HG03103 (cell line): ENCODE measurements around the gene FDXR.

ENCODE experiments used
- ATAC-seq: cut with Tn5 transposase; IDR thresholded peaks from one replicate; pipeline ENCODE4 v1.9.1; 2021; ENCODE audit warnings: low read depth; ENCODE audit not compliant: unreplicated experiment

Gene FDXR

GRCh38 chr17:74842146-74842598 lies 30.6 kb downstream of the FDXR start:
- no peak for ATAC-seq

GRCh38 chr17:74840989-74841666 lies 31.7 kb downstream of the FDXR start:
- no peak for ATAC-seq

- ATAC-seq: no peak
These were observed 32.6 kb downstream of the FDXR start for GRCh38 chr17:74839990-74840852.

- ATAC-seq: no peak
These were observed 34.5 kb downstream of the FDXR start for GRCh38 chr17:74838274-74838673.

GRCh38 chr17:74836691-74837467 lies 35.9 kb downstream of the FDXR start:
- no peak for ATAC-seq

DNA sequence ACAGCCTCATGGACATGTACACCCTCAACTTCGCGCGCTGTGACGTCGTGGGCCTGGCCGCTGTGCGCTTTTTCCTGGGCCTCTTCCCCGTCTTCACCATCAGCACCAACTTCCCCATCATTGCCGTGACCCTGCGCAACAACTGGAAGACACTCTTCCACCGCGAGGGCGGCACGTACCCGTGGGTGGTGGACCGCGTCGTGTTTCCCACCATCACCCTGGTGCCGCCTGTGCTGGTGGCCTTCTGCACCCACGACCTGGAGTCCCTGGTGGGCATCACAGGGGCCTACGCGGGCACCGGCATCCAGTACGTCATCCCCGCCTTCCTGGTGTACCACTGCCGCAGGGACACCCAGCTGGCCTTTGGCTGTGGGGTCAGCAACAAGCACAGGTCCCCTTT lies 36.6 kb downstream of the FDXR start:
- no peak for ATAC-seq

- ATAC-seq: no peak
These were observed 39.1 kb downstream of the FDXR start for GRCh38 chr17:74833501-74834377.

DNA sequence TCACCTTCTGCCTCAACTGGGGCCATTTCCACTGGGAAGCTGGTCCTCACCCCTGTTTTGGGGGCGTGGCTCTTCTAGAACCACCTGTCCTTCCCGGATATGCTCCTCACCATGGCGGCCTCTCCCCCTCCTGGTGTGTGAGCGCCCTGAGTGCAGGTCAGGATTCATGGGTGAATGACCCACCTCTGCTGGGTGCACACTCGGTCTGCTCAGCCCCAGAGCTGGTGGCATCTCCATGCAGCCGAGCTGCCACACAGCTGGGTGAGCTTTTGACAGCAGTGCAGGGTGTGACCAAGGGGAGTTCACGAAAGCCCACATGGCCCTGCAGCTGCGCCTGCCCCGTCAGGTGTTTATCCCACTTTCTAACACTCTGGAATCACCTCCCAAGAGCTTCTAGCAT lies 40.4 kb downstream of the FDXR start:
- no peak for ATAC-seq

- ATAC-seq: no peak
These were observed 41.2 kb downstream of the FDXR start for GRCh38 chr17:74831444-74832146.

DNA sequence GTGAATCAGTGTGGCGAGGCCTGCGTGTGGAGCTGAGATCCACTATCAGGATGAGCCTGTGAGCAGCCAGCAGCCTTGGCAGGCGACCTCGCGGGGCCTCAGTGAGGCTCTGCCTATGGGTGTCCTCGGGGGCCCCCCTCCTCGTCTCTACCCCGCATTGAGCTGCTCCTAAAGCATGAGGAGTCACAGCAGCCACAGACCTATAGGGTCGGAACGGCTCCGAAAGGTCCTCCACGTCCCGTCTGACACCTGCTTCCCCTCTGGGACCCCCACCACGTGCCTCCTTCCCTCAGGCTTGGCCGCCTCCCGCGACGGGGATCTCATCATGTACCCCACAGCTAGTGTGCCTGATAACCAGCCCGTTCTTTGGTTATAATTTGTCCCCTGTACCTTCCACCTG lies 41.9 kb downstream of the FDXR start:
- ATAC-seq: no peak

- no peak for ATAC-seq
These were observed 45.0 kb downstream of the FDXR start for GRCh38 chr17:74827800-74828199.

GRCh38 chr17:74825952-74826719 lies 46.7 kb downstream of the FDXR start:
- no peak for ATAC-seq

GRCh38 chr17:74824961-74825627 lies 47.7 kb downstream of the FDXR start:
- ATAC-seq: no peak

- no peak for ATAC-seq
These were observed 49.8 kb downstream of the FDXR start for GRCh38 chr17:74822939-74823367.

DNA sequence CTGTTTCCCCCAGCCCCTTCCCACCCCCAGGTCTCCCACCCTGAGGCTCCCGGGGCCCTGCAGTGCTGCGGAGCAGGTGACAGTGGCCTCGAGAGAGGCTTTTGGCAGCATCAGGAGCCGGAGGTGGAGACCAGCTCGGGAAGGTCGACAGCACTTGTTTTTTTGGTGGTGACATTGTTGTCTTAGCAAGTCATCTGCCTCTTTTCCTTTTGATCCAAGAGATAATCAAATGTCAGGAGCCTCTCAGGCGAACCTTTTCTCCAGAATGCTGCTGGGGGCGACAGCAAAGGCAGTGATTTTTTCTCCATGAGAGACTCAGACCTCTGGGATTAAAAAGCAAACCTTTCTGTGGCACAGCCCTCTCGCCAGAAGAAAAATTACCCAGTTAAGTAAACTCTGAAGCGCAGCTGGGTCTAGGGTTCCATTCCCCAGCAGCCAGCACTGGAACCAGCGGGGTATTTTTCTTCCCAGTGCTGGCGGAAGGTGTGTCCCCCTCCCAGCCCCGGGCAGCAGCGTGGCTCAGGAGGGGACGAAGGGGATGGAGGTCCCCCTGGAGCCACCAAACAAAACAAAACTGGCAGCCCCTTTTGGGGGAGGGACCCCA lies 50.4 kb downstream of the FDXR start:
- no peak for ATAC-seq

- ATAC-seq: no peak
These were observed 51.0 kb downstream of the FDXR start for GRCh38 chr17:74821655-74822334.

DNA sequence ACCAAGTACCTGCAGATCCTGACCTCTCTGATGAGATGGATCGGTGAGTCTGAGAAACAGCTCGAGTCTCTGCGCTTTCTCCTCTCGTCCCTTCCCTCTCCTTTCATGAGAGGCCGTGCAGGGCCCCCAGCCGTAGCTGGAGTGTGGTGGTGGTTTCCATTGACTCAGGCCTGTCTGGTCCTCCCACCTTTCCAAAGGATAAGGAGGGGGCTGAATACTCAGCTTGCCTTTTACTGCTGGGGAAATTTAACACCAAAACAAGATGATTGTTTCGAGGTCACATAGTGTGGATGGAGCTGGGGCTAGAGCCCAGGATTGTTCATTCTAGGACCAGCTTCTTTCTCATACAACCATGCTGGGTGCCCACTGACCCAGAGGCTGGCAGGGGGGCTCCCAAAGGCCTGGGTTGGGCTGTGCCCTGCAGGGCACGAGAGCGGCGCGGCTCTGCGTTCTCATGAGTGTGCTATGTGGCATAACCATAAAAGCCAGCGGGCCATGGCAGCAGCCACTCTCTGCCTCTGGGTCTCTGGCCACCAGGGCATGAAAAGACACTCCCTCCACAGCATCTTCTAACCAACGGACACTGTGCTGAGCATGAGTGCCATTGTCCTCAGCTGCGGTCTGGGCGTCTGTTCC lies 52.9 kb downstream of the FDXR start:
- ATAC-seq: no peak
